Activated gamma-delta T cell treated with Interleukin-2 at 50 U/mL for 16 hours (primary cell): ENCODE data around the gene RTN4.

Experiments
- DNase-seq: peaks from one replicate; pipeline ENCODE4 v3.0.0-alpha.2; 2020

RTN4 gene

GRCh38 chr2:54966837-54967236, 83.4 kb downstream of the RTN4 start:
- no peak for DNase-seq

DNA sequence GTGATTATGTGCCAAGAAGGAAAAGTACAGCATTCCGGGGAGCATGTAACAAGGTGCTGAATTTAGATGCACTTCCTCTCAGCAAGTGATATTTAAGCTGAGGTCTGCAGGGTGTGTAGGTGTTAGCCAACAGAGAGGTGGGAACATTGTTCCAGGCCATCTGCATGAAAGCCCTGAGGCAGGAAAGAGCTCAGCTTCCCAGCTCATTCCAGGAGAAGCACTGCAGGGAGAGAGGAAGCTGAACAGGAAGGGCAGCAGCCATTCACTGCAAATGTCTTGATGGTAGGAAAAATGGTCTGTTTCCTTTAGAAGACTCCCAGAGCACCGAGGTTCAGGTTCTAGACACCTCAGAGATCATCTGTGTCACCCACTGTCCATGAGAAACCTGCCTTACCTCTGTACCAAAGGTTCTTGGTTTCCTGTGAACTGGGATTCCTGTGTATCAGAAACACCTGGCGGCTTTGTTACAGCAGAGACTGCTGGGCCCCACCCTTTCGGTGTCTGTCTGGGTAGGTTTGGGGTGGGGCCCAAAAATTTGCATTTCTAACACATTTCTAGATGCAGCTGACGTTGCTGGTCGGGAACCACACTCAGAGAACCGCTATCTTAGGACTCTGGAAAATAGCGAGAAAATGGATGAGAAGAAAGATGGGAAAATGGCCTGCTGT, 84.0 kb downstream of the RTN4 start:
- DNase-seq, result no peak

- no peak for DNase-seq
These were observed 84.8 kb downstream of the RTN4 start for GRCh38 chr2:54965425-54965824.

GRCh38 chr2:54964816-54965215, 85.4 kb downstream of the RTN4 start:
- DNase-seq, result no peak

DNA sequence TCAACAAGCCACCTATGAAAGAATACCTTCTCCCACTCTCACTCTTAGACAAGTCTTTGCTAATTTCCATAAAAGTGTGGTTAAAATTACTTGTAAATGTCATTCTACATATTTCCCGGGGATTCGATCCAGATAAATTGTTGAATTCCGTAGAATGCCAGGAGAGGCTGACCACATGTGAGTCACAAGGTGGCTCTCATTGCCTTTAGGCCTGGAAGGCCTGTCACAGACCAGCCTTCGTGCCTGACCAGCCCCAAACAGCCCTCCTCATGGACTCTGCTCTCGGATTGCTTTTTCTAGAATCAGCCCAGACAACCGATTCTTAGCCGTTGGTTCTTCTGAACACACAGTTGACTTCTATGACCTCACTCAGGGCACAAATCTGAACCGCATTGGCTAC, 86.0 kb downstream of the RTN4 start:
- no peak for DNase-seq

GRCh38 chr2:54963476-54963875, 86.8 kb downstream of the RTN4 start:
- no peak for DNase-seq

DNA sequence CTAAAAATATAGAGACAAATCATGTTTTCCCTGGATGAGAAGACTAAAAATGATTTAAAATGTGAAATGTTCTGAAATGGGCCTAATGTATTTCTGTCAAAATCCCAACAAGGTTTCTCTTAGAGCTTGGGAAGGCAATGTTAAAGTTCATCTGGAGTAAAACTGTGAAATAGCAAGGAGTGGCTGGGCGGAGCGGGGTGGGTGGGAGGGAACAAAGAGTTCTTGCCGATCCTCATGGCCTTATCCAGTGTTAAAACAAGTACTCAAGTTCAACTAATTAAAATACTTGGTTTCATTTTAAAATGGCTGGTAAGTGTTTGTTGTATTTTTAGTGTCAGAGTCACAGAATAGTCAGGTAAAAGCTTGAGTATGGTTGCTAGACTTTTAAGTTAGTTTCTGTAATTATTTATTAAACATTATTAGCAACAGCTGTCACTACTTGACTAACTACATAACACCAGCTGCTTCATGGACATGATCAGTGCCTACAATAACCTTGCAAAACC, 87.3 kb downstream of the RTN4 start:
- DNase-seq, result no peak

DNA sequence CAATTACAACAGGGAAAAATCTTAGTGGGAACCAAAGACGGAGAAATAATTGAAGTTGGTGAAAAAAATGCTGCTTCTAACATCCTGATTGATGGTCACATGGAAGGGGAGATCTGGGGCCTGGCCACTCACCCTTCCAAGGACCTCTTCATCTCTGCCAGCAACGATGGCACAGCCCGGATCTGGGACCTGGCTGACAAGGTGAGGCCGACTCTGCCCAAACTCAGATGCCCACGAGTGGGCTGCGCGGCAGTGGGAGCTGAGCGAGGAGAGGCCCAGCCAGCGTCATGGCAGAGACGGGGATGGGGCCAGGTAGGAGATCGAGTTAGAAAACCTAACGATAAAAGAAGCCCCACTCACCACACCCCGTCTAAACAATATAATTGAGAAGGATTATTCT, 87.7 kb downstream of the RTN4 start:
- DNase-seq, result no peak

GRCh38 chr2:54960164-54960563, 90.1 kb downstream of the RTN4 start:
- no peak for DNase-seq

DNA sequence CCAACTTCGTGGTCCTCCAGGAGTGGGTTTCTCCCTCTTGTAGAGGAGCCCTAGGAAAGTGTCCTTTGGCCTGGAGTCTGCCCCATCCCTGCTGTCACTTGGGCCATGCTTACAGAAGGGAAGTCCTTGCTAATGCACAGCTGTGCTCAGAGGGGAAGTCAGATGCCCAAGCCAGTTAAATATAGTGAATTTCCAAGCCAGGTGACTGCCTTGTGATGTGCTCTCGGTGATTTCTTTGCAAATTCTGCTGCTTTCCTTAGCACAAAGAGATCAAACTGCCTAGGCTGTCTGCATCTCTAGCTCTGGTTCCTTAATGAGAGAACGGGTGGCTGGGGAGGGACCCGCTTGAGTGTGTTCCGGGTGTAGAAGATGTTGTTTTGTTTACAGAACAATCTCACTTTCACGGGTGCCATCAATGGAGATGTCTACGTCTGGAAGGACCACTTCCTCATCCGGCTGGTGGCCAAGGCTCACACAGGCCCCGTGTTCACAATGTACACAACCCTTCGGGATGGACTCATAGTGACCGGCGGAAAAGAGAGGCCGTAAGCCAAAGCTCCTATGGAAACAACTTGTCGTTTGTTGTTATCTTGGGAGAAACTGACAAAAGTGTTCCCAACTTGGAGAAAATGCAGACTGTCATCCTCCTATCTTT, 91.4 kb downstream of the RTN4 start:
- no peak for DNase-seq

DNA sequence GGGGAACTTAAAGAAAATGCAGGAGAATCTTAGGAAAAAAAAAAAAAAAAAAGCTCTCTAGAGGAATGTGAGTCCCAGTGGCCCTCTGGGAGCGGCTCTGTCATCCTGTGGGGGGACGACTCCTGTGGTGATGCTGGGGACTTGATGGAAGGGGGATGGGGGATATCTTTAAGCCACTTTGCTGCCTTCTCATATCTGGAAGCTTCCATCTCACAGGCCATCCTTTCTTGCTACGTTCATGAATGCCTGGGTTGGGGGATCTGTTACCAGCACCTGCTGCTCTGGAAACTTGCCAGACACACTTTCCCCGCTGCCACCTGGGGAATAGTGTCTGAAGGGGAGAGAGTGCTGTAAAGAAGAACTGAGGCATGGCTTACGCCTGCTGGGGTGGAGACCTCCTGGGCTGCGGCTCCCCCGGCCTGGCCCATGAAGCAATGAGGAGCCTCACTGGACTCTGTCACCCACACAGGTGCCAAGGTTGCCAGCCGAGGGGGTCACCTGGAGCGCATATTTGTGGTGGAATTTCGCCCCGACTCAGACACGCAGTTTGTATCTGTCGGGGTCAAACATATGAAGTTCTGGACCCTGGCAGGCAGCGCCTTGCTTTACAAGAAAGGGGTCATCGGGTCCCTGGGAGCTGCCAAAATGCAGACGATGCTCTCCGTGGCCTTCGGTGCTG, 92.8 kb downstream of the RTN4 start:
- no peak for DNase-seq

DNA sequence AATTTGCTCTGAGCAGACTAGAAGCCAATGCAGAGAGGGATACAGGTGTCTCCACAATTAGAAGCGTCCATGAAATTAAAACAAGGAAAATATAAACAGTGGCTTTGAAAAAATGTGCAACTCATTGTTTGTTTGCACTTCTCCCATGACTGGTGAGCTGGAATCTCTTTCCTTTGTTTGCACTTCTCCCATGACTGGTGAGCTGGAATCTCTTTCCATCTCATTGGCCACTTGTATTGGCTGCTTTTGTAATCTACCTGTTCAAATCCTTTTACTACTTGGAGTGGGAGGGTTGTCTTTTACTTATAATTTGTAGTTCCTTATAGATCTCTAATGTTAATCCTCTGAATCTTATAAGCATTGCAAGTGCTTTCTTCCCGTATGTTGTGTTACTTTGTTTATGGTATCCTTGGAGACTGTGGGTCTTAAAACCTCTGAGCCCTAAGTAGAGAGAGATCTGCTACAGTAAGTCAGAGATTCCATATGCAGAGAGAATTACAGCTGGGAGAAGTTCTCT, 94.1 kb downstream of the RTN4 start:
- DNase-seq, result no peak

DNA sequence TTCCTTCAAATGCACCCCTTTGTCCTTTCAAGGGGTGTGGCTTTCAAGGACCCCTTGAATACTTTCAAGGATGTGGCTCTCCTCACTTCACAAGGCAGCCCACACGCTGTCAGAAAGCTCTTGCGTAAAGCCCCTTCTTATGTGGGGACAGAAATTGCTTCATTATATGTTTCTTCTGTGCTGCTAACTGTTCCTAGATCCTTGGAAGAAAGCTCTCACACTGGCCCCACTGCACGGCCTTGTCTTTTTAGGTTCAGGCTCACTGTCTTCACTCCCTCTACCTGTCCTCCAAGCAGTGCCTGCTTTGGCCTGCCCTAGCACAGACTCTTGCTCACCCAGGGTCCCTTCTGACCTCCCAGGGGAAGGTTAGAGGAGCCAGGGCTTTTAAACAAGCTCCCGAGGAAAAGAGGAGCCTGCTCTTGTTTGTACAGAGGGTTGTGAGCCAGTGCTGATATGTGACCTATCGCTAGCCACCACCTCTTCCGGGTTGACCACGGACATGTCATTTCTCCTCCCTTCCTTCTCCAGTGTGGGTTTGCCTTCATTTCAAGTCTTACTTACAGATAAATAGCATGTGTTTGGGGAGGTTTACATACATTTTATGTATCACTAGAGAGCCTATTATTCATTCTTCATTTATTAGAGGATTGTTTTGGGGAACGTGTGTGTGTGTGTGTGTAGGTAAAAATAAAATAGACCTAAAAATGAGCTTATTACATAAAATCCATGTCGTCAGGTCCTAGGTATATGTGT, 94.7 kb downstream of the RTN4 start:
- no peak for DNase-seq

DNA sequence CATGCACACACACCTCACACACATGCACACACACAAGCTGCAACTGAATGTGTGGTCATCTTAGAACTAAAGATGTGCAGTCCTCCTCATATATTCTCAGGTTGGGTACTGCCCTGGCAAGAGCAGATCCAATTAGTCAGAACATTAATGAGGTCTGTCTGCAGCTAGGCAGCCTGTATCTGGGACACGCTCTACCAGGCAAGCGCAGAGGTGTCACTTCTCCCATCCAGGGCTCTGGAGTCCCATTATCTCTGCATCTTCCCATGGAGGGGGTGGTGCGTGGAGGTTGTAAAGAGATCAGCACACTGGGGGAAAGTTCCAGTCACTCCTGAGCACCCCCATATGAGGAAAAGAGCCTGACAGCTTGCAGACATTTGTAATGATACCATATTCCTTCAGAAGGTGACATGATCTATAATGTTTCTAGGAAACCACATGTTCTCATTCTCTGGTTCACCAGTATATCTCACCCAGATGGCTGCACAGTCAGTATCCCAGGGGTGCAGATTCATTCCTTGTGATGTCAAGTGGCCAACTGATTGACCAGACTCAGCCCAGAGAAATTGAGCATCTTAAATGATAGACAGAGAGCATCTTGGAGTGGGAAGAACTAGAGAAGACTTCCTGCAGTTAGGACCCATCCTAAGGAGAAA, 95.4 kb downstream of the RTN4 start:
- DNase-seq, result no peak

- no peak for DNase-seq
These were observed 96.1 kb downstream of the RTN4 start for GRCh38 chr2:54954158-54954557.

- no peak for DNase-seq
These were observed 97.2 kb downstream of the RTN4 start for GRCh38 chr2:54952978-54953456.

GRCh38 chr2:54952425-54952824, 97.8 kb downstream of the RTN4 start:
- no peak for DNase-seq

GRCh38 chr2:54950811-54951210, 99.4 kb downstream of the RTN4 start:
- DNase-seq, result no peak

- no peak for DNase-seq
These were observed 100.8 kb downstream of the RTN4 start for GRCh38 chr2:54949431-54949830.

- no peak for DNase-seq
These were observed 102.1 kb downstream of the RTN4 start for GRCh38 chr2:54948120-54948519.

DNA sequence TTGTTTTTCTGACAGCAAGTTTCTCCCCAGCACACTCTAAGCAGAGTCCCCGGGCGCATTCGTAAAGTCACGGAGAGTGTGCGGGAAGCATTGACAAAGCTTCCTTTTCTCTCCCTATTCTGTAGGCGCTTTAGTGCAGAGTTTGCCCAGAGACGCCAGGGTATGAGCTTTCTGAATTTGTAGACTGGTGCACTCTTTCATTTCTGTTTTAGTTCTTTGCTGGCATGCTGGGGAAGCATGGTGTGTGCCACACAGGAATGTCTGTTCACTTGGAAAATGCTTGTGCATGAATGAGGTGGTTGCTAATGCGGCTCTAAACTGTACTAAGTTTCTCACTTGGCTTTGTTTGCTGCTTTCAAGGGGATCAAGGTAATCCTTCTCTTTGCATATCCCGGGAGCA, 102.6 kb downstream of the RTN4 start:
- DNase-seq, result no peak

DNA sequence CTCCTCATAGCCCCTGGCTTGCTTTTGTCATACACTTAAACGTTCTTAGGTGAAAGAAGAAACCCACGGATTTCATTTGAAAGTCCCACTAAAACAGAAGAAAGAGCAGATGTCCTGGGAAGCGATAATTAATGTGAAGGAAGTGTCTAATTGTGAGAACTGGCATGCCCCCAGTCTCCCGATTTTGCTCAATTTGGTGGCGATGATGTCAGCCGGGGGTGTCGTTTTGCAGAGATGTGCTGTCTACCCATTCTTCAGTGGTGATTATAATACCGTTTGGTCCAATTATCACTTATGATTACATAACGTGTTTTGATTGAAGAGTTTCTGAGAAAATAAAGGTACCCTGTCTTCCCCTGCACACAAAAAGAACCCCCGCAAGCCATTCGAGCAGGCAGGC, 103.1 kb downstream of the RTN4 start:
- no peak for DNase-seq
